Common myeloid progenitor, CD34-positive (primary cell): ENCODE data around the gene OR14C36.

ENCODE experiments used
- CTCF ChIA-PET: fragments of 350-600 bp; sonication (Branson Sonifier 250); formaldehyde crosslinking; loops from one replicate; lab custom pipeline; 2021; ENCODE audit warnings: antibody characterized with exemption; lab: Charles Lee
- POLR2A ChIA-PET: fragments of 350-600 bp; sonication (Branson Sonifier 250); formaldehyde crosslinking; loops from one replicate; lab custom pipeline; 2021; ENCODE audit warnings: antibody characterized with exemption; lab: Charles Lee
- DNase-seq, 3 donors: peaks; one replicate each; pipeline versions ENCODE4 v3.0.0 to v3.0.0-alpha.2; 2013
- H3K27ac ChIP-seq, 2 experiments: 1 replicate in 1 of 2; 2 replicates in 1 of 2; pipeline ENCODE4 v1.7.0; 2013; ENCODE audit warnings: inconsistent platforms in 2 of 2, low read length in 2 of 2, mild to moderate bottlenecking in 2 of 2, low read depth in 1 of 2, moderate library complexity in 1 of 2; ENCODE audit not compliant: severe bottlenecking in 2 of 2, insufficient read depth in 1 of 2, poor library complexity in 1 of 2
- H3K27me3 ChIP-seq, 5 experiments: replicated peaks in 2 of 5; 1 replicate in 3 of 5; 2 replicates in 2 of 5; pipeline versions ENCODE4 v1.6.1 to v1.7.0; 2013; ENCODE audit warnings: low read length in 4 of 5, mild to moderate bottlenecking in 2 of 5, moderate library complexity in 2 of 5, inconsistent platforms in 1 of 5; ENCODE audit not compliant: insufficient read depth in 5 of 5, control insufficient read depth in 4 of 5
- H3K36me3 ChIP-seq, 4 experiments: 1 replicate in 2 of 4; 2 replicates in 2 of 4; pipeline versions ENCODE4 v1.6.1 to v1.7.0; 2013; ENCODE audit warnings: low read length in 3 of 4, control low read depth in 1 of 4, mild to moderate bottlenecking in 1 of 4; ENCODE audit not compliant: control insufficient read depth in 4 of 4, insufficient read depth in 4 of 4
- H3K4me1 ChIP-seq, 4 experiments: 1 replicate in 3 of 4; 2 replicates in 1 of 4; pipeline versions ENCODE4 v1.6.1 to v1.7.1; 2013; ENCODE audit warnings: low read length in 3 of 4, mild to moderate bottlenecking in 3 of 4, control low read depth in 1 of 4, inconsistent platforms in 1 of 4, moderate library complexity in 1 of 4; ENCODE audit not compliant: control insufficient read depth in 4 of 4, insufficient read depth in 4 of 4; ENCODE audit errors: control extremely low read depth in 1 of 4
- H3K4me3 ChIP-seq, 7 experiments: 1 replicate in 4 of 7; 2 replicates in 3 of 7; pipeline versions ENCODE4 v1.5.1 to v1.7.0; 2013; ENCODE audit warnings: mild to moderate bottlenecking in 7 of 7, low read length in 6 of 7, moderate library complexity in 6 of 7, inconsistent platforms in 2 of 7, low read depth in 2 of 7, control low read depth in 1 of 7; ENCODE audit not compliant: insufficient read depth in 4 of 7, control insufficient read depth in 1 of 7; ENCODE audit errors: extremely low read depth in 1 of 7
- H3K9me3 ChIP-seq, 5 experiments: 1 replicate in 4 of 5; 2 replicates in 1 of 5; pipeline versions ENCODE4 v1.6.1 to v1.7.1; 2013; ENCODE audit warnings: low read length in 4 of 5, mild to moderate bottlenecking in 2 of 5, inconsistent platforms in 1 of 5, low read depth in 1 of 5, moderate library complexity in 1 of 5; ENCODE audit not compliant: control insufficient read depth in 4 of 5, insufficient read depth in 2 of 5; ENCODE audit errors: control extremely low read depth in 1 of 5
- WGBS: methylation state at CpG from one replicate; pipeline ENCODE4 v1.1.5; 2013; ENCODE audit not compliant: insufficient coverage; 5-methylcytosine and 5-hydroxymethylcytosine counted together

Gene OR14C36

GRCh38 chr1:248376916-248377315 is 28.3 kb downstream of the OR14C36 start:
- H3K4me3 ChIP-seq: no peak overlapping the region
- H3K9me3 ChIP-seq: no peaks in the 10 kb centered on the region
- no peaks in the 10 kb centered on the region for H3K36me3 ChIP-seq
- peaks cover 0 to 6% (median 2%) of the 10 kb centered on the region in 4 experiments for H3K4me1 ChIP-seq
- no peak overlapping the region for H3K27ac ChIP-seq
- CTCF ChIA-PET: no interaction called here
- no peak for DNase-seq
- 71% methylated on average over 1 of the region's 3 CpGs for WGBS
- POLR2A ChIA-PET: no interaction called here
- H3K27me3 ChIP-seq: no peaks in the 10 kb centered on the region

- ChIA-PET CTCF (no interaction called here), POLR2A (interaction anchor here (0.6 kb wide), 1 partner anchor 447 kb away, joined by 4 read pairs; no protein-coding TSS in a partner anchor)
- Histone ChIP-seq H3K9me3 (no peaks in the 10 kb centered on the region), H3K4me1 (no peaks in the 10 kb centered on the region), H3K27me3 (no peaks in the 10 kb centered on the region), H3K4me3 (no peak overlapping the region), H3K36me3 (no peaks in the 10 kb centered on the region), H3K27ac (no peak overlapping the region)
- 80% methylated on average over 1 of the region's 3 CpGs for WGBS
- DNase-seq: no peak
These were observed 32.3 kb downstream of the OR14C36 start for GRCh38 chr1:248380854-248381253.

GRCh38 chr1:248388426-248388825 is 39.9 kb downstream of the OR14C36 start:
- peaks cover 0 to 2% (median 0%) of the 10 kb centered on the region in 5 experiments for H3K9me3 ChIP-seq
- WGBS: 11% methylated on average over 2 of the region's 2 CpGs
- no peaks in the 10 kb centered on the region for H3K27me3 ChIP-seq
- CTCF ChIA-PET: no interaction called here
- no peak overlapping the region for H3K27ac ChIP-seq
- H3K4me3 ChIP-seq: no peak overlapping the region
- H3K4me1 ChIP-seq: no peaks in the 10 kb centered on the region
- POLR2A ChIA-PET: no interaction called here
- no peaks in the 10 kb centered on the region for H3K36me3 ChIP-seq
- DNase-seq: peak in 2 of 3 donors; percentile 50 to 66

GRCh38 chr1:248393050-248393449 is 44.5 kb downstream of the OR14C36 start:
- DNase-seq: no peak
- POLR2A ChIA-PET: no interaction called here
- CTCF ChIA-PET: no interaction called here

More at GRCh38 chr1:248393050-248393449, 44.5 kb downstream of the OR14C36 start:
- Histone ChIP-seq H3K4me3 (no peak overlapping the region), H3K27me3 (no peaks in the 10 kb centered on the region), H3K9me3 (no peaks in the 10 kb centered on the region), H3K4me1 (no peaks in the 10 kb centered on the region), H3K27ac (no peak overlapping the region), H3K36me3 (no peaks in the 10 kb centered on the region)
- 92% methylated on average over 2 of the region's 2 CpGs for WGBS
